Measurements from ENCODE around the gene DHX16.
"Not testable (repeated sequence)": the region's sequence is repeated elsewhere in the genome, so short reads cannot be mapped to it uniquely, and the experiment has no call there.

The DHX16 gene

DNA sequence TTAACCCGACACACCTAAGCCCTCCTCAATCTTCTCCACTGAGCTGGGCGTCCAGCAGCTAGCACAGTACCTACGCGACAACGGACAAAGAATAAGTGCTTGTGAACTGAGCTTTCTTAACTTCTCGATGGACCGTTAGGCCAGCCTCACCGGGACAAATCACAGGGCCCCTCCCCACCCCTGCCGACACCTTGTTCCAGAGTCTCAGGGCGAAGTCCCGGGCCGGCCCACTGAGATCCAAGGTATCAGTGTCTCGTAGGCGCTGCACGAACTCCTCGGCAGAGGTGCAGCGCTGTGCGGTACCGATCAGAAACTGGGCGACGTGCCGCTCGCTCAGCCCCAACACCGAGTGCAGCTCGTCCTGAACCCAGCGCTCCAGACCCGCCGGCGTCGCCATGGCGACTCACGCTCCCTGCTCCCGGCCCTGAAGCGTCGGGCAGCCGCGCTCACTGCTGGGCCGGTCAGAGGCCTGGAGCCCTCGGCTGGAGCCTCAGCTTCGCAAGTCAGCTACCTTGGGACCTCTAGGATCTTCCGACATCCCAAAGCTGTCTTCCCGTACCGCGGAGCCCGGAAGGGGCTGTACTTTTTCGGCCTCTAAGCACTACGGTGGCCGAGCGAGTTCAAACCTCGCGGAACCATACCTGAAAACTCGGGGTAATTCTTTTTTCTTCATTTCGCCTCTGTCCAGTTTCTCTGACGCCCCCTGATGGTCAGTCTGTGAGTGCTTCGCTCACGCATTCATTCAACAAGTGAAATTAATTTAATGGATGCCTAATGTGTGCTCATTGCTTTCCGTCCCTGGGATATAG, at the start of gene DHX16:
TSS of gene DHX16 (minus strand) at position 562 of the 809 bp plus-strand sequence. CDS start at position 397, 165 bp downstream.
- DNase-seq (ENCODE audit: low read depth), result peak; percentile 98

DNA sequence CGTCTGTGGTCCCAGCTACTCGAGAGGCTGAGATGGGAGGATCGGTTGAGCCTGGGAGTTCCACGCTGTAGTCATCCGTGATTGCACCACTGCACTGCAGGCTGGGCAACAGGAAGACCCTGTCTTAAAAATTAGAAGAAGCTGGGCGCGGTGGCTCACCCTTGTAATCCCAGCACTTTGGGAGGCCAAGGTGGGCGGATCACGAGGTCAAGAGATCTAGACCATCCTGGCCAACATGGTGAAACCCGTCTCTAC, 49.1 kb upstream of the DHX16 start:
- not testable (repeated sequence) for DNase-seq (ENCODE audit: low read depth)

- DNase-seq (ENCODE audit: low read depth), result peak; percentile 78
Observed at GRCh38 chr6:30721198-30722024, 48.6 kb upstream of the DHX16 start.

DNA sequence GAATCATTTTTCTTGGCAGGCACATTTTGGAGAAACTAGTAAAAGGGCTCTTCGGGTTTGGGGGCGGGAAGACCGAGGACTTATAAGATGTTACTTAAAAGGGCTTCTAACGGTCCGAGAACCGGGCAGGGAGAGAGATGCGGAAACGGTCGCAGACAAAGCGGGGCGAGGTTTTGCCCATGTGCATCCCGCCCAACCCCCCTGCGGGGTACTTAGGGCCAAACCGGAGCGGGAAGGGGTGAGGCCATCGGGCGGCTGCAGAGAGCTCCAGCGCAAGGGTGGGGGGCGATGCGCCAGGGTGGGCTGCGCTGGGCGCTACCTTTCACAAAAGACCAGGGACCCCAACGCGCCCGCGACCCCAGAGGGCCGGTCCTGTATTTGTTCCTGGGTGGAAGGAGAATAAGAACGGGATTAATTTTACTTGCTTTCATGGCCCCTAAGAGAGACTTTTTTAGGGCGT, 48.0 kb upstream of the DHX16 start:
- DNase-seq (ENCODE audit: low read depth), result no peak

DNA sequence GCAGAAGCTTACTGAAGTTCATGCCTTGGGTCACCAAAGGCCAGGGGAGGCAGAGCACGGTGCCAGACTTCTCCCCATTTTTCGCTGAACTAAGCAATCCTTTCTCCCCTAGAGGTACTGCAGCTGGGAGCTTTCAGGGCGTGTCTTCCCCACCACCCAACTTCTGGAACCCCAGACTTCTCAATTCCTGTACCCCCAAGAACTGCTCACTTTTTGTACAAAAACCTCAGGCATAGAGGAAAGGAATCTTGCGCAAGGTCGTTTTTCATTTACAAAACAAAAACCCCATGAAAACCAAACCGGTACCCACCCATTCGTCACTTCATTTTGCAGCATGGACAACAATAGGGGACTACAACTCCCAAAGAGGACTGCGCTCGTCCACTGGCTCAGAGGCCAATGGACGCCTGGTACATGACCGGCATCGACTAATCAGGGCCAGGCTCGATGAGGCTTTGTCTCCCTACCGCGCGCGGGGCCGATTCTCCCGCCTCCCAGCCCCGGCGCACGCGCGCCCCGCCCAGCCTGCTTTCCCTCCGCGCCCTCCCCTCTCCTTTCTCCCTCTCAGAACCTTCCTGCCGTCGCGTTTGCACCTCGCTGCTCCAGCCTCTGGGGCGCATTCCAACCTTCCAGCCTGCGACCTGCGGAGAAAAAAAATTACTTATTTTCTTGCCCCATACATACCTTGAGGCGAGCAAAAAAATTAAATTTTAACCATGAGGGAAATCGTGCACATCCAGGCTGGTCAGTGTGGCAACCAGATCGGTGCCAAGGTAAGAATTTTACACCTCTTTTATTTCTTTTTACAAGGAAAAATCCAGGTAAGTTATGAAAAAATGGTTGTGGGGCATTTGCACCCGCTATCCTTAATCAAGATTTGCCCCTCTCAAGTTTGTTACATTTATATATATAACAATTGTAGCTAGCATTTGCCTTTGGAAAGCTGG, 47.3 kb upstream of the DHX16 start, which contains the start of gene TUBB:
TSS of gene TUBB (plus strand) at position 562 of the 947 bp plus-strand sequence. CDS start at position 717, 155 bp downstream.
- peak; percentile 98 for DNase-seq (ENCODE audit: low read depth)

DNA sequence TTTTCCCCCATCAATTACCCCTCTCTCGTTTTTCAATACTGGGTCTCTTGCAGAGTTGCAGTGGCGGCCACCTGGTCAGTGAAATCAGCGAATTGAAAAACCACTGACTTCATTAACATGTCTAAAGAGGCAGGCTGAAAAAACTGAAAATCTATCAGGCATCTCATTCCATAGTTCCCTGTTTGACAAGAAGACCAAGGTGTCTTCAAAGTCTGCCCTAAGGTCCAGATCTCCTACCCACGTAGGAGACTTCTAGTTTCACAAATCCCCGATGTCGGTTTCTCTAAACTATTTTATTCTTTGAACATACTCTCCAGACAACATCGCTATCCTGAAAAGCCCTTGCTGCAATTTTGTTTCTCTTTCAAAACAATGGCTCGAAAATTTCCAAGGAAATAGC, 46.5 kb upstream of the DHX16 start:
- DNase-seq (ENCODE audit: low read depth), result no peak

DNA sequence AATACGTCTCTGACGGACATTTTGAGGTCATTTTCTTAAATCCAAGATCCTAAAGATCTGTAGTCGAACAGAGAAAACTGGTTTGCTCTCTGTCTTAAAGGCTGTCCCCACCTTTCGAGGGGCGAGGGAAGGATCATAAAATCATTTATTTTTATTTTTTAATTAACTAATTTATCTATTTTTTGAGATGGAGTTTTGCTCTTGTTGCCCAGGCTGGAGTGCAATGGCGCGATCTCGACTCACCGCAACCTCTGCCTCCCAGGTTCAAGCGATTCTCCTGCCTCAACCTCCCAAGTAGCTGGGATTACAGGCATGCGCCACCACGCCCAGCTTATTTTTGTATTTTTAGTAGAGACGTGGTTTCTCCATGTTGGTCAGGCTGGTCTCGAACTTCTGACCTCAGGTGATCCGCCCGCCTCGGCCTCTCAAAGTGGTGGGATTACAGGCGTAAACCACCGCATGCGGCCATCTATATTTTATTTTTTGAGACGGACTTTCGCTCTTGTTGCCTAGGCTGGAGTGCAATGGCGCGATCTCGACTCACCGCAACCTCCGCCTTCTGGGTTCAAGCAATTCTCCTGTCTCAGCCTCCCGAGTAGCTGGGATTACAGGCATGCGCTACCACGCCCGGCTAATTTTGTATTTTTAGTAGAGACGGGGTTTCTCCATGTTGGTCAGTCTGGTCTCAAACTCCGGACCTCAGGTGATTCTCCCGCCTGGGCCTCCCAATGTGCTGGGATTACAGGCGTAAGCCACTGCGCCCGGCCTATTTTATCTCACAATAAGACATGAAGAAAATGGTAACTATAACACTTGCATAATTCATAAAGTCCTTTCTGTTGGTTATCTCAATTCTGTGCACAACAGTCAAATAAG, 45.3 kb upstream of the DHX16 start:
- DNase-seq (ENCODE audit: low read depth), result not testable (repeated sequence)

GRCh38 chr6:30717129-30717844, 44.5 kb upstream of the DHX16 start, which contains the start of gene MDC1:
Gene MDC1 (minus strand): TSS chr6:30717281. CDS start chr6:30715175, 2,106 bp downstream.
- DNase-seq (ENCODE audit: low read depth), result peak; percentile 100

DNA sequence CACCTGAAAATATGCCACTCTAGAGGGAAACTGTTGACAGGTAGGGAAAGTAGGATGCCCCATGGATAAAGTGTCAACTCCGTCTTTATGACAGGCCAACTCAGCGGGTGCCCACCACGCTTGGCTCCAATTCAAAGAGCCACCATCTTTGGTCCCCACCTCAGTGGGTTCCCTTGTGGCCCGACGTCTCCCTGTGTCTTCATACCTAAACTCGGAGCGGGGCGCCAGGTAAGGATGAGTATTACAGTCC, 44.0 kb upstream of the DHX16 start:
- DNase-seq (ENCODE audit: low read depth), result no peak

- no peak for DNase-seq (ENCODE audit: low read depth)
Observed at GRCh38 chr6:30714263-30714662, 41.5 kb upstream of the DHX16 start.

DNA sequence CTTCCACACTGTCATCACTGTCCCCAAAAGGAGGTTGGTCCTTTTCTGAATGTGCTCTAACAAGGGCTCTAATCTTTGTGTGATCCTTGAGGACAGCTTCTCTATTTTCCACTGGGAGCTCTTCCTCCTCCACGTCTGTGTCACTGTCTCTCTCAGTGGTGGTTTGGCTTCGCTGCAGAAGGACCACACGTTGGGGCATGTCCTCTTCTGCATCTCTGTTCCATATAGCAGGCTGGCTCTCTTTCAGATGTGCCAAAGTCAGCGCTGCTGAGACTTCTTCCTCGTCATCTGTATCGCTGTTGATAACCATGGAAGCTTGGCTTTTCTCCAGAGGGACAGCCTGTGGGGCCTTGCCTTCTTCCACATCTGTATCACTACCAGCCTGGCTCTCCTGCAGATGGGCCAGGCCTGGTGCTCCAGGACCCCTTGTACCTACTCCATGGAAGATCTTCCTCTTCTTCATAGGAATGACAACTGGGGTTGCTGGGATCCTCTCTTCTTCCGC, 39.7 kb upstream of the DHX16 start:
- DNase-seq (ENCODE audit: low read depth), result no peak

GRCh38 chr6:30711758-30712380, 39.1 kb upstream of the DHX16 start:
- DNase-seq (ENCODE audit: low read depth), result no peak

- DNase-seq (ENCODE audit: low read depth), result no peak
Observed at GRCh38 chr6:30709101-30709868, 36.5 kb upstream of the DHX16 start.

- DNase-seq (ENCODE audit: low read depth), result no peak
Observed at GRCh38 chr6:30707281-30707850, 34.6 kb upstream of the DHX16 start.

DNA sequence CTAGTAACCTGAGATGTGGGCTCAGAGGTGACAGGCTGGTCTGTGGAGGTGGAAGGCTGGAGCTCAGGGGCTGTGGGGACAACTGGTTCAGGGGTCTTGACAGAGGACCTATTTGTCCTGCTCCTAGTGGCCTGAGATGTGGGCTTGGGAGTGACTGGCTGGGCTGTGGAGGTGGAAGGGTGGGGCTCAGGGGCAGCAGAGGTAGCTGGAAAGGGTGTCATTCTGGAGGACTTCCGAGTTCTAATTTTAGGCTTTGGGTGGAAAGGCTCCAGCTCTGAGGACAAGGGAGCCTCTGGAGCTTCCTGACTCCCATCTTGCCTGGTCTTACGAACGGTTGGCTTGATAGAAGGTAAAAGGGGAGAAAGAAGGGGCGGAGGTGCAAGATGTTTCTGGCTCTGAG, 32.8 kb upstream of the DHX16 start:
- DNase-seq (ENCODE audit: low read depth), result no peak

GRCh38 chr6:30703821-30704220, 31.0 kb upstream of the DHX16 start:
- DNase-seq (ENCODE audit: low read depth), result no peak

DNA sequence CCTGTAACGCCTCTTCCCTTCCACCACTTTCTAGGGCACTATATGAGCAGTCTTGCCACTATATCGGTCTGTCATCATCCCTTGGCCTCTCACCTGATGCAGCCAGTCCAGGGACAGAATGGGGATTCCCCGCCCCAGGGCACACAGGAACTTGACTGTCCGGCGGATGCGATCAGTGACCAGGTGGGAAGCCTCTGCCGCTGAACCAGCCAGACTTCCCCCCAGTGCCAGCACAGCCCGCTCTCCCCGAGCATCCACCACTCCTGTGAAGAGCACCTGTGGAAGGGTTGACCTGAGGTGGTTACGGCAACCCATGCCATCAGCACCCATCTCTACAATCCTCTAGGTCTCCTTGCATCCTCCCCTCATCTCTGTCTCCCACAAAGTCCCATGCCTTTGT, 30.2 kb upstream of the DHX16 start:
- no peak for DNase-seq (ENCODE audit: low read depth)

DNA sequence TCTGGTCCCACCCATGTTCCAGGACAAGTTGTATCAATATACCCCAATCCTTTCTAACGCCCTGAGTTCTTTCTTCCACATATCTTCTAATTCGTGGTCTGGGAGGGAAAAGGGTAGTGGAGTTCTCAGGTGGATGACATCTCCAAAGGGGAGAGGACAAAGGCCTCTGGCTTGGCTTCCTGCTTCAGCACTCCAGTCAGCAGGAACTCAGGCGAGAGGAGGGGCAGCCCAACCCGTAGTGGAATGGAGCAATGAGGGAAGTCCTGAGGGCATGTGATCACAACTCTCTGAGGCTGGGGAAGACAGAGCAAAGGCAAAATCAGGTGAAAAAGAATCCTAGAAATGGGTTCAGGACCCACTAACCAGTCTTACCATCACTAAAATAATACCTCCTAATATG, 27.5 kb upstream of the DHX16 start:
- DNase-seq (ENCODE audit: low read depth), result no peak

- no peak for DNase-seq (ENCODE audit: low read depth)
Observed at GRCh38 chr6:30696432-30696831, 23.6 kb upstream of the DHX16 start.
